Rectal smooth muscle tissue (tissue), 1 donor: Measurements from ENCODE around the gene SOAT2.

Source experiments
- H3K27ac ChIP-seq: one replicate; pipeline ENCODE4 v1.7.0; 2013; ENCODE audit warnings: low read depth, low read length, inconsistent platforms
- H3K27me3 ChIP-seq: one replicate; pipeline ENCODE4 v1.7.0; 2013; ENCODE audit warnings: low read length; ENCODE audit not compliant: control insufficient read depth, insufficient read depth
- H3K36me3 ChIP-seq: one replicate; pipeline ENCODE4 v1.7.0; 2013; ENCODE audit warnings: low read length; ENCODE audit not compliant: control insufficient read depth, insufficient read depth
- H3K4me1 ChIP-seq: one replicate; pipeline ENCODE4 v1.7.0; 2013; ENCODE audit warnings: low read length; ENCODE audit not compliant: control insufficient read depth, insufficient read depth
- H3K4me3 ChIP-seq: one replicate; pipeline ENCODE4 v1.7.0; 2013; ENCODE audit warnings: low read length
- H3K9ac ChIP-seq: one replicate; pipeline ENCODE4 v1.7.0; 2013; ENCODE audit warnings: low read length

SOAT2 gene

DNA sequence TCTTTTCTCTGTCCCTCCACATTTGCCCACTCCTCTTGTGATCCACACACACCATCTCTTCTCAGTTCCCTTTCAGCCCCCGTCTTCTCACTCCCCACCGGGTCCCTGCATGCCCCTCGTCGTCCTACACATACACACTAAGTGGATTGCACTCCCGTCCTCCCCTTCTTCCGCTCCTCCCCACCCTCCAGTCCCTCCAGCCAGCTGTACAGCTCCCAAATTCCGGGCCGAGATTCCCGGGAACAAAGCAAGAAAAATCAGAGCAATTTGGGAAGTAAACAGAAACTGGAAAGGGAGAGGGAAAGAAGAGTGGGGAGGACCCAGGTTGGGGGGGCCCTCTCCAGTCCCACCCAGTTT is 6.1 kb upstream of the SOAT2 start:
- Histone ChIP-seq H3K4me3 (peak overlapping the region; percentile 77), H3K27me3 (no peaks in the 10 kb centered on the region), H3K36me3 (no peaks in the 10 kb centered on the region), H3K27ac (peak overlapping the region; percentile 67), H3K4me1 (peaks cover 6% of the 10 kb centered on the region), H3K9ac (no peak overlapping the region)

DNA sequence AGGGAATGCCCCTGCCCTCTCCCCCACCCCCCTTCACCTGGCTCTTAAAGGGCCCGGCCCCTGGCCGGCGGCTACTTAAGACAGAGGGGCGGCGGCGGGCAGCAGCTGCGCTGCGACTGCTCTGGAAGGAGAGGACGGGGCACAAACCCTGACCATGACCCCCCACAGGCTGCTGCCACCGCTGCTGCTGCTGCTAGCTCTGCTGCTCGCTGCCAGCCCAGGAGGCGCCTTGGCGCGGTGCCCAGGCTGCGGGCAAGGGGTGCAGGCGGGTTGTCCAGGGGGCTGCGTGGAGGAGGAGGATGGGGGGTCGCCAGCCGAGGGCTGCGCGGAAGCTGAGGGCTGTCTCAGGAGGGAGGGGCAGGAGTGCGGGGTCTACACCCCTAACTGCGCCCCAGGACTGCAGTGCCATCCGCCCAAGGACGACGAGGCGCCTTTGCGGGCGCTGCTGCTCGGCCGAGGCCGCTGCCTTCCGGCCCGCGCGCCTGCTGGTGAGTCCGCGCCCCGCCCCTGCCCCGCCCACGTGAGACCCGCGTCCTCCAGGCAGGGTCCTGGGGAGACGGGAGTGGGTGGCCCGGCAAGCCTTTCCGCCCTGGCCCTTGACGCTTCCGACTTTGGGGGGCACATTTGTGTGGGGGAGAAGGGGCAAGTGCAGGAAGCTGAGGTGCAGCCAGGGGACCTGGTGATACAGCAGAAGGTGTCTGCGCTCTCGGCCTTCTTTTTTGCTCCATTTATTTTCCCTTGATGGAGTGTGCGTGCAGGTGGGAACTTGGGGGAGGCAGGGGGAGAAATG is 5.5 kb upstream of the SOAT2 start, which contains the start of gene IGFBP6:
TSS of gene IGFBP6 (plus strand) at position 104 of the 790 bp plus-strand sequence. CDS start at position 155, 51 bp downstream.
- peak within 1 kb of the TSS; percentile 76 for H3K27ac ChIP-seq
- peak within 1 kb of the TSS; percentile 22 for H3K9ac ChIP-seq
- no peaks in the 10 kb centered on the region for H3K36me3 ChIP-seq
- H3K27me3 ChIP-seq: no peaks in the 10 kb centered on the region
- H3K4me3 ChIP-seq: peak within 1 kb of the TSS; percentile 77
- H3K4me1 ChIP-seq: peaks cover 6% of the 10 kb centered on the region

DNA sequence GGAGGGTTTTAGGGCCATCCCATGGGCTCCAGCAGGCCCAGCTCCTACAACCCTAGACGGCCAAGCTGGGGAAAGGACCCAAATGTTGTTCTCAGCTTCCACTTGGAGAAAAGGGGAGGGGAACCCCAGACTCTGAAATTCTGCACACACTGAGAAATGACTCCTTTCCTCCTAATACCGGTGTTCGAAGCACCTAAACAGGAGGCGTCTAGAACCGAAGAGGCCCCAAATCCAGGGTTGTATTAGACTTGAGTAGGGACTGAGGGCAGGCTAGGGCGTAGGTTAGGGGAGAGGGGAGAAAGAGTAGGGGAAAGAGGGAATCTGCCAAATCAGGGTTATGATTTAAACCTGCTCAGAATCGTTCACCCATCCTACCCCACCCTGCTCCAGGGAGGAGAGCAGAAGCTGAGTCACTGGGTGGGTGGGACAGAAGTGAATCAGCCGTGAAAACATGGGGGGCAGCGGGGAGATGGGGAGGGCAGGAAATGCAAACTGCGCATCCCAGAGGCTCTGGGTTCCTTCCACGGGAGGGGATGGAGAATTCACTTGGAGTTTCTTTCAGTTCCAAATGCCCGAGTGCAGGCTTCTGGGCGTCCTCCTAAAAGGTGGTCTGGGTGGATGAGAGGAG is 4.8 kb upstream of the SOAT2 start:
- H3K9ac ChIP-seq: no peak overlapping the region
- no peaks in the 10 kb centered on the region for H3K27me3 ChIP-seq
- H3K4me3 ChIP-seq: peak overlapping the region; percentile 77
- no peaks in the 10 kb centered on the region for H3K36me3 ChIP-seq
- H3K27ac ChIP-seq: peak overlapping the region; percentile 76
- peaks cover 6% of the 10 kb centered on the region for H3K4me1 ChIP-seq

DNA sequence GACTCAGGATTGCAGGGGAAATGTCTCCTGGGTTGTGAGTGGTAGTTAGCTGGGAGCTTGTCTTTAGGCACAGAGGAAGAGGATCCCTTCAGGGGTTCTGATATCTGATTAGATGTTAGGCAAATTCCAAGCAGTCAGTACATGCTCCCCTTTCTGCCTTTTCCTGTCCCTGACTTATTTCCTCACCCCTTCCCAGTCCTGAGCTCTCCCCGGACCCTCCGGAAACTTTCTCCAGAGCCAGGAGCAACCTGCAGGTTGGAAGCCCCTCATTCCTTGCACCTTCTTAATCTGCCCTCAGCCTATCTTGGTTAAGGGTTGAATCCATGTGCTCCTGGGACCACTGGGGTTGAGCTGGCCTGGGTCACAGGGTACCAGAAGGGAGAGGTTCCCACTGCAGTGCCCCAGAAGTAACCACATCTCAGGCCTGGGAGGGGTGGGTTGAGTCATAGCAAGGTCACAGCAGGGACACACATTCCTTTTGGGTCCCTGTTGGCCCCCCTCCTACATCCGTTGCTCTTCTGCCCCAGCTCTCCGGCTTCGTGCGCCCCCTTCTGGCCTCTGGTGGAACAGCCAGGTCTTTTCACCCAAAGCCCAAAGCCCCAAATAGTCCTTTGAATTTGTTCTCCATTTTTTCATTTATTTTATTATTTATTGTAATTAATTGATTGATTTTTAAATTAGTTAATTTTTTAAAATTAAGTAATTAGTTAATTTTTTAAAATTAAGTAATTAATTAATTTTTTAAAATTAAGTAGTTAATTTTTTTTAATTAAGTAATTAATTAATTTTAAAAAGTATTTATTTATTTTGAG is 4.0 kb upstream of the SOAT2 start:
- Histone ChIP-seq H3K27me3 (no peaks in the 10 kb centered on the region), H3K4me3 (peak overlapping the region; percentile 58), H3K9ac (no peak overlapping the region), H3K4me1 (peaks cover 6% of the 10 kb centered on the region), H3K36me3 (no peaks in the 10 kb centered on the region), H3K27ac (peak overlapping the region; percentile 76)

DNA sequence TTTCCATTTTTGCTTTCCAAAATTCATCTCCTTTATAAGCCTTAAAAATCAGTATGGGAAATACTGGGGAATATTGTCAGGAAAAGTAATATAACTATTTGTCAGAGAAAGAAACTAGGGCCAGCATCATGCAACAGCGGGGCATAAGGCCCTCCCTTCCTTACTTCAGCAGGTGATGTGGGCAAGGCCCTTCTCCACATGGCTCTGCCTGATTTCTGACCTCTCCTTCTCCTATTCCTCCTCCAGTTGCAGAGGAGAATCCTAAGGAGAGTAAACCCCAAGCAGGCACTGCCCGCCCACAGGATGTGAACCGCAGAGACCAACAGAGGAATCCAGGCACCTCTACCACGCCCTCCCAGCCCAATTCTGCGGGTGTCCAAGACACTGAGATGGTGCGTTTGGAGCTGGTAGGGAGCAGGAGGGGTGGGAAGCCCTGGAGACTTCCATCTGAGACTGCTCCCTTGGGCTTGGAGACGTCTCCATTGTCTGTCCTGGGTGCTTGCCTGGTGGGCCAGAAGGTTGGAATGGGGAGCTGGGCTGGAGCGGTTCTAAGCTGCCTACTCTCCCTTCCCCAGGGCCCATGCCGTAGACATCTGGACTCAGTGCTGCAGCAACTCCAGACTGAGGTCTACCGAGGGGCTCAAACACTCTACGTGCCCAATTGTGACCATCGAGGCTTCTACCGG is 2.7 kb upstream of the SOAT2 start:
- Histone ChIP-seq H3K9ac (no peak overlapping the region), H3K4me1 (peaks cover 6% of the 10 kb centered on the region), H3K4me3 (no peak overlapping the region), H3K27me3 (no peaks in the 10 kb centered on the region), H3K36me3 (no peaks in the 10 kb centered on the region), H3K27ac (no peak overlapping the region)

- Histone ChIP-seq H3K27ac (no peak overlapping the region), H3K36me3 (no peaks in the 10 kb centered on the region), H3K4me1 (peaks cover 6% of the 10 kb centered on the region), H3K4me3 (no peak overlapping the region), H3K27me3 (no peaks in the 10 kb centered on the region), H3K9ac (no peak overlapping the region)
These were observed 2.0 kb upstream of the SOAT2 start for GRCh38 chr12:53101266-53101665.

DNA sequence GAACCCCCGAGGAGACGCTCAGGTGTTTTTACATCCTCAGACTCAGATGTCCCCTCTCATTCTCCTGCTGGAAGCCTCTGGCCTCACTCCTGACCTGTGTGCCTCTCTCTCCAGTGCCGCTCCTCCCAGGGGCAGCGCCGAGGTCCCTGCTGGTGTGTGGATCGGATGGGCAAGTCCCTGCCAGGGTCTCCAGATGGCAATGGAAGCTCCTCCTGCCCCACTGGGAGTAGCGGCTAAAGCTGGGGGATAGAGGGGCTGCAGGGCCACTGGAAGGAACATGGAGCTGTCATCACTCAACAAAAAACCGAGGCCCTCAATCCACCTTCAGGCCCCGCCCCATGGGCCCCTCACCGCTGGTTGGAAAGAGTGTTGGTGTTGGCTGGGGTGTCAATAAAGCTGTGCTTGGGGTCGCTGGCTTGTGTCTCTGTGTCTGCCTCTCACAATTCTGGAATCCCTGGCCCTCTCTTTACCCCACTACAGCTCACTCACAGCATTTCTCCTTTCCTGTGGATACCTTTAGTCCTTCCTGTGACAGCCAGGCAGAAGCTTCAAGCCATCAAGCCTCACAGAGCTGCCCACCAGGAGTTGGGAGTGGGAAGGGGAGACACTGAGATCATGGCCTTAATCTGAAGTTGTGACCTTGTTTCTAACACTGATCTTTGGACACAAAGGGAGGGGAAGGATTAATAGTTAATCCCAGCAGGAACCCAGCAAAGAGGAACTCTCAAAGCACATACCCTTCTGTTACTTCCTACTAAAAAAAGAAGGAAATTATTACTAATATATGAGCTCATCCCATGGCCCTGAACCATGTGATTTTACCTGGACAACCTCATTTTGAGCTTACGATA is 1.1 kb upstream of the SOAT2 start:
- Histone ChIP-seq H3K4me1 (peaks cover 6% of the 10 kb centered on the region), H3K27ac (no peak overlapping the region), H3K4me3 (no peak overlapping the region), H3K36me3 (no peaks in the 10 kb centered on the region), H3K9ac (no peak overlapping the region), H3K27me3 (no peaks in the 10 kb centered on the region)

GRCh38 chr12:53103860-53104305 is 597 bp downstream of the SOAT2 start:
- H3K36me3 ChIP-seq: no peaks in the 10 kb centered on the region
- peaks cover 5% of the 10 kb centered on the region for H3K4me1 ChIP-seq
- no peaks in the 10 kb centered on the region for H3K27me3 ChIP-seq
- H3K4me3 ChIP-seq: no peak overlapping the region
- H3K27ac ChIP-seq: no peak overlapping the region
- no peak overlapping the region for H3K9ac ChIP-seq

DNA sequence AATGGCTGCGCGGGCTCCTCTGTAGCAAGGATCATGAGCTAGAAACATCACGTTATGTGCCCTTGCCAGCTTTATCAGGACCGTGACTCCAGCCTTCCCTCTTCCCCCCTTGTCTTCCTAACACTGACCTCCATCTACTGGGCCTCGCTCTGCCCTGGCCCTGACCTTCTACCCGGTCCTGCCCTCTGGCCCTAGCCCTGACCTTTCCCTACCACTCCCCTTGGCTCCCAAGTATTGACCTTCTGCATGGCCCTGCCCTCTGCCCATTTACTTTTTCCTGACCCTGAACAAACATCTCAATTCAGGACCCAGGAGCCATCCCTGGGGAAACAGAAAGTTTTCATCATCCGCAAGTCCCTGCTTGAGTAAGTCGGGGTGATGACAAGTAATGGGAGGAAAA is 2.0 kb downstream of the SOAT2 start:
- Histone ChIP-seq H3K9ac (no peak overlapping the region), H3K36me3 (no peaks in the 10 kb centered on the region), H3K4me3 (no peak overlapping the region), H3K4me1 (no peaks in the 10 kb centered on the region), H3K27me3 (no peaks in the 10 kb centered on the region), H3K27ac (no peak overlapping the region)

DNA sequence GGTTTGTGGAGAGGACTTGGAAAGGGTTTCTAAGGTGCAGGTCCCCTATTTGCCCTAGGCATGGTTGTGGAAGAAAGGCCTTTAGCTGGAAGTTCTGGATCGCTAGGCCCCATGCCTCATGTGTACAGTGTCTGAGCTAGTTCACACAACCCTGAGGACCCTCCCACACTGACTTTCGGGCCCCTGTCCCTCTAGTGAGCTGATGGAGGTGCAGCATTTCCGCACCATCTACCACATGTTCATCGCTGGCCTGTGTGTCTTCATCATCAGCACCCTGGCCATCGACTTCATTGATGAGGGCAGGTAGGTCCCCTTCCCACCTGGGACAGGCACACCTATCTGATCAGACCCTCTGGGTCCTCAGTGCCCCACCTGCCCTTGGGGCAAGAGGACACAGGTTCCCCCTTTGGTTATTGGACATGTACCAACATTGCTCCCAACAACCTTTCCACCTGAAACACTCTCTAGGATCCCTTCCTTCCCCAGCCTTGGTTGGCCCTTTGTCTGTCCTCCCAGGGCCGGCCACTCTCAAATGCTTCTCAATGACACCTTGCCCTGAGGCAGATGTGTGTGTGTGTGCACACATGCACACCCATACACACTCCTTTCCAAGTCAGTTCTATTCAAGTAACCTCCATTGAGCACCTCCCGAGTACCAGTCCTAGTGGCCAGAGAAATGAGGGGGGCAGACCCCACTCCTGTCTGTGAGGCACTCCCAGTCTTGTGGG is 2.6 kb downstream of the SOAT2 start:
- no peaks in the 10 kb centered on the region for H3K36me3 ChIP-seq
- no peak overlapping the region for H3K27ac ChIP-seq
- H3K4me3 ChIP-seq: no peak overlapping the region
- no peaks in the 10 kb centered on the region for H3K4me1 ChIP-seq
- no peak overlapping the region for H3K9ac ChIP-seq
- H3K27me3 ChIP-seq: no peaks in the 10 kb centered on the region

DNA sequence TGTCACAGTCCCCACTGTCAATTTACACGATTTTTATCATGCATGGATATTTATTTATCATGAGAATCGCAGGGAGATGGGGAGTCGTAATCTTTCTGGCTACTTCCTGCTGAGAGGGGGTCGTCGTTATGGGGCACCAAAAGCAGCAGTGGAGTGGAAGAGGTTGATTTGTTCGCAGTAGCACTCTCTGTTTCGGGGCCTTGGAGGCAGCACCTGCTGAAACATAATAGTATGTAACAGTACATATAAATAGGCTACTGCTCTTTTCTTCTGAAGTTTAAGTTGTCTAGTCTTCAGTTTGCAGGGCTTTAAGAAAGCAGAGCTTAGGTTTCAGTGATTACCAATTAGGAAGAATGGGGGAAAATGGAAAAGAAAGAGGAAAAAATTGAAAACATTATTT is 3.8 kb downstream of the SOAT2 start:
- Histone ChIP-seq H3K36me3 (no peaks in the 10 kb centered on the region), H3K9ac (no peak overlapping the region), H3K4me1 (no peaks in the 10 kb centered on the region), H3K4me3 (no peak overlapping the region), H3K27ac (no peak overlapping the region), H3K27me3 (no peaks in the 10 kb centered on the region)
